ENCODE results near the gene RELL2. TPM values are rescaled to one million over a fixed set of nuclear protein-coding genes. Genes with fewer than 3 reads are reported as not detected.
A peak's percentile ranks its signal among the peaks of the same experiment; 100 is the strongest.

The RELL2 gene
- polyA plus RNA-seq, 1 of the 3 experiments (the other 2 are of a cell fraction): 15.6 TPM

- Histone ChIP-seq H3K79me2 (ENCODE audit: insufficient read depth) (peaks cover 53% of the 10 kb centered on the region), H3K9me2 (no peaks in the 10 kb centered on the region), H2AFZ (ENCODE audit: low read depth) (peak overlapping the region; percentile 92), H3K9ac (peak overlapping the region; percentile 92), H3K9me3 (no peaks in the 10 kb centered on the region), H3K4me3 (ENCODE audit: low read depth in 2 of 2, low read length in 1 of 2) (peak overlapping the region; percentile 72 to 82), H4K20me1 (ENCODE audit: insufficient read depth) (no peaks in the 10 kb centered on the region; the same call in 1 of the 2 replicates), H3K36me3 (replicated peaks in 1 of 2; ENCODE audit: control insufficient read depth in 1 of 2, insufficient read depth in 2 of 2, low read length in 1 of 2) (peaks cover 29 to 31% of the 10 kb centered on the region in 2 experiments), H3F3A (replicated peaks; ENCODE audit: insufficient read depth) (peaks cover 29% of the 10 kb centered on the region), H3K4me2 (peak overlapping the region; percentile 94), H3K4me1 (ENCODE audit: control insufficient read depth in 1 of 2, insufficient read depth in 2 of 2, low read depth in 1 of 2, low read length in 1 of 2) (peaks cover 8 to 9% of the 10 kb centered on the region in 2 experiments; a peak in 2 of 4 replicates), H3K27ac (ENCODE audit: low read depth in 2 of 2, low read length in 1 of 2) (peak overlapping the region; percentile 67 to 72), H3K27me3 (ENCODE audit: insufficient read depth) (no peaks in the 10 kb centered on the region)
- under 1% methylated on average over 33 of the region's 36 CpGs for WGBS (ENCODE audit: low lambda C conversion rate)
- ChIA-PET POLR2A (interaction anchor here (0.7 to 2.3 kb wide), 6 partner anchors 14 to 61 kb away, joined by 3 to 17 read pairs (median 6); partner anchors contain the start of genes FCHSD1, HDAC3 and RELL2), CTCF (interaction anchor here (0.6 to 14.8 kb wide), 30 partner anchors 9 to 927 kb away, joined by 3 to 280 read pairs (median 7); partner anchors contain the start of genes FCHSD1, HARS1, HARS2 and HDAC3)
- TF ChIP-seq PBX3 (IDR thresholded peaks at IDR 0.05) (no peak), USF1 (IDR thresholded peaks at IDR 0.05; ENCODE audit: borderline replicate concordance, low read depth) (no peak), EZH2phosphoT487 (IDR thresholded peaks at IDR 0.05; ENCODE audit: borderline replicate concordance, low read depth) (no peak), RXRA (IDR thresholded peaks at IDR 0.05; ENCODE audit: borderline replicate concordance, low read depth) (no peak), GABPA (IDR thresholded peaks at IDR 0.05; ENCODE audit: low read depth) (peak; percentile 9; the same call in 1 of the 2 replicates)
- peak; percentile 50 for DNase-seq
Observed at GRCh38 chr5:141618030-141618803, 18.6 kb upstream of the RELL2 start.

- H3K27me3 ChIP-seq (ENCODE audit: insufficient read depth): no peaks in the 10 kb centered on the region
- H3K9me3 ChIP-seq: no peaks in the 10 kb centered on the region
- peak within 1 kb of the TSS; percentile 92 for H3K9ac ChIP-seq
- no peaks in the 10 kb centered on the region; the same call in 1 of the 2 replicates for H4K20me1 ChIP-seq (ENCODE audit: insufficient read depth)
- H3K36me3 ChIP-seq (replicated peaks in 1 of 2; ENCODE audit: control insufficient read depth in 1 of 2, insufficient read depth in 2 of 2, low read length in 1 of 2): peaks cover 33 to 36% of the 10 kb centered on the region in 2 experiments
- DNase-seq: peak; percentile 99
- peak within 1 kb of the TSS; percentile 67 to 72 for H3K27ac ChIP-seq (ENCODE audit: low read depth in 2 of 2, low read length in 1 of 2)
- peaks cover 9 to 12% of the 10 kb centered on the region in 2 experiments; a peak in 2 of 4 replicates for H3K4me1 ChIP-seq (ENCODE audit: control insufficient read depth in 1 of 2, insufficient read depth in 2 of 2, low read depth in 1 of 2, low read length in 1 of 2)
- CTCF ChIA-PET: interaction anchor here (0.6 to 14.8 kb wide), 33 partner anchors 8 to 928 kb away, joined by 3 to 280 read pairs (median 6); partner anchors contain the start of genes FCHSD1, HARS1, HARS2 and HDAC3
- POLR2A ChIA-PET: interaction anchor here (0.7 to 2.3 kb wide), 7 partner anchors 13 to 61 kb away, joined by 3 to 17 read pairs (median 5); partner anchors contain the start of genes FCHSD1, HDAC3 and RELL2
- no peaks in the 10 kb centered on the region for H3K9me2 ChIP-seq
- H3K4me2 ChIP-seq: peak within 1 kb of the TSS; percentile 94
- H3K79me2 ChIP-seq (ENCODE audit: insufficient read depth): peaks cover 46% of the 10 kb centered on the region
- H3K4me3 ChIP-seq (ENCODE audit: low read depth in 2 of 2, low read length in 1 of 2): peak within 1 kb of the TSS; percentile 72 to 82
- H2AFZ ChIP-seq (ENCODE audit: low read depth): peak within 1 kb of the TSS; percentile 92
- H3F3A ChIP-seq (replicated peaks; ENCODE audit: insufficient read depth): peaks cover 29% of the 10 kb centered on the region
- 6% methylated on average over 26 of the region's 70 CpGs for WGBS (ENCODE audit: low lambda C conversion rate)
- TF ChIP-seq MEF2A (IDR thresholded peaks at IDR 0.05; ENCODE audit: borderline replicate concordance, low read depth) (no peak), POLR2AphosphoS5 (IDR thresholded peaks at IDR 0.05; ENCODE audit: low read depth, low read length) (peak; percentile 18; the same call in 1 of the 2 replicates), USF1 (IDR thresholded peaks at IDR 0.05; ENCODE audit: borderline replicate concordance, low read depth) (peak; percentile 80), TAF1 (IDR thresholded peaks at IDR 0.05; ENCODE audit: borderline replicate concordance, low read depth, low read length) (0 out of 2 replicates have a peak, but pooled peaks have one; percentile 43), ELF1 (IDR thresholded peaks at IDR 0.05) (peak; percentile 99), IRF3 (IDR thresholded peaks at IDR 0.05; ENCODE audit: low read depth, low read length) (no peak), JUND (IDR thresholded peaks at IDR 0.05) (no peak; the same call in 1 of the 2 replicates), GATA2 (CRISPR knock-in tag; IDR thresholded peaks at IDR 0.05) (no peak), SIN3A (IDR thresholded peaks at IDR 0.05; ENCODE audit: borderline replicate concordance, low read depth, low read length) (peak; percentile 99), MAX (IDR thresholded peaks at IDR 0.05; ENCODE audit: low read depth) (peak; percentile 98), RFX5 (IDR thresholded peaks at IDR 0.05; ENCODE audit: low read length) (no peak; the same call in 1 of the 2 replicates), PBX3 (IDR thresholded peaks at IDR 0.05) (no peak; the same call in 1 of the 2 replicates), NRF1 (IDR thresholded peaks at IDR 0.05; ENCODE audit: low read depth, low read length) (peak; percentile 69; the same call in 1 of the 2 replicates)
Observed at GRCh38 chr5:141618804-141619554, 17.8 kb upstream of the RELL2 start, which contains the start of gene DIAPH1. Gene DIAPH1 (minus strand): TSS chr5:141619000. CDS start chr5:141618914, 86 bp downstream.

All from SK-N-SH (cell line).